ENCODE results near the gene ZNF660.

GRCh38 chr3:44557074-44557473 is 27.7 kb upstream of the ZNF660 start:
- TF ChIP-seq CTCF (IDR thresholded peaks at IDR 0.05), result no peak
- TF ChIP-seq ZFX (IDR thresholded peaks at IDR 0.05; ENCODE audit: borderline replicate concordance), result no peak

Measured in 22Rv1 (cell line).